CD14-positive monocyte (primary cell): ENCODE data around the gene WDR44. TPM values are rescaled to one million over a fixed set of nuclear protein-coding genes. Genes with fewer than 3 reads are reported as not detected.

Experiments
- DNase-seq, 3 donors: peaks; one replicate each; pipeline ENCODE4 v3.0.0-alpha.2; 2011 to 2022
- H2AFZ ChIP-seq: 2 replicates; pipeline ENCODE4 v1.6.0; 2012; ENCODE audit warnings: mild to moderate bottlenecking, low read depth, low read length, inconsistent platforms; ENCODE audit not compliant: insufficient read depth, poor library complexity, severe bottlenecking
- H3K27ac ChIP-seq, 2 donors: 1 replicate in 1 of 2; 2 replicates in 1 of 2; pipeline ENCODE4 v1.5.1; 2012 to 2013; ENCODE audit warnings: low read length in 2 of 2, control low read depth in 1 of 2, inconsistent platforms in 1 of 2, low read depth in 1 of 2, mild to moderate bottlenecking in 1 of 2
- H3K27me3 ChIP-seq, 2 donors: one replicate each; pipeline versions ENCODE4 v1.6.0 to v1.6.1; 2011 to 2013; ENCODE audit warnings: low read length in 2 of 2; ENCODE audit not compliant: control insufficient read depth in 2 of 2, insufficient read depth in 2 of 2
- H3K36me3 ChIP-seq, 2 donors: replicated peaks in 1 of 2; 1 replicate in 1 of 2; 2 replicates in 1 of 2; pipeline versions ENCODE4 v1.5.1 to v1.6.1; 2012 to 2013; ENCODE audit warnings: low read length in 2 of 2, control low read depth in 1 of 2, inconsistent platforms in 1 of 2, mild to moderate bottlenecking in 1 of 2; ENCODE audit not compliant: insufficient read depth in 2 of 2, control insufficient read depth in 1 of 2
- H3K4me1 ChIP-seq, 2 donors: 1 replicate in 1 of 2; 2 replicates in 1 of 2; pipeline versions ENCODE4 v1.5.1 to v1.6.1; 2012 to 2013; ENCODE audit warnings: low read length in 2 of 2, control low read depth in 1 of 2, inconsistent platforms in 1 of 2, mild to moderate bottlenecking in 1 of 2, moderate library complexity in 1 of 2; ENCODE audit not compliant: insufficient read depth in 2 of 2, control insufficient read depth in 1 of 2
- H3K4me2 ChIP-seq: replicated peaks from 2 replicates; pipeline ENCODE3; 2012; ENCODE audit warnings: low read length, moderate library complexity, mild to moderate bottlenecking; ENCODE audit not compliant: poor library complexity, severe bottlenecking; ENCODE audit errors: extremely low read depth
- H3K4me3 ChIP-seq, 3 experiments: fragments of 200-600 bp in 1 of 3; sonication (generic) in 1 of 3; replicated peaks in 1 of 3; 1 replicate in 2 of 3; 2 replicates in 1 of 3; pipeline ENCODE4 v1.5.1; 2011 to 2013; ENCODE audit warnings: low read length in 3 of 3, mild to moderate bottlenecking in 3 of 3, control low read depth in 2 of 3, low read depth in 2 of 3, inconsistent platforms in 1 of 3, moderate library complexity in 1 of 3
- H3K79me2 ChIP-seq: 2 replicates; pipeline ENCODE4 v1.6.0; 2012; ENCODE audit warnings: mild to moderate bottlenecking, control low read depth, inconsistent platforms, low read length, moderate library complexity; ENCODE audit not compliant: insufficient read depth
- H3K9ac ChIP-seq: 2 replicates; pipeline ENCODE4 v1.6.0; 2017; ENCODE audit warnings: low read length, mild to moderate bottlenecking; ENCODE audit not compliant: insufficient read depth, poor library complexity, severe bottlenecking
- H3K9me3 ChIP-seq, 2 donors: replicated peaks in 1 of 2; 1 replicate in 1 of 2; 2 replicates in 1 of 2; pipeline versions ENCODE4 v1.5.1 to v1.6.1; 2012 to 2013; ENCODE audit warnings: low read length in 2 of 2, control low read depth in 1 of 2; ENCODE audit not compliant: control insufficient read depth in 1 of 2, insufficient read depth in 1 of 2
- H4K20me1 ChIP-seq: 2 replicates; pipeline ENCODE4 v1.6.0; 2012; ENCODE audit warnings: mild to moderate bottlenecking, low read length, control low read depth, moderate library complexity; ENCODE audit not compliant: insufficient read depth
- H3K27ac Mint-ChIP-seq, 7 donors: one replicate each; pipeline ENCODE4 v1.8.0; 2020; ENCODE audit warnings: mild to moderate bottlenecking in 7 of 7, mixed read lengths in 7 of 7, moderate library complexity in 6 of 7, inconsistent platforms in 2 of 7
- H3K27me3 Mint-ChIP-seq, 3 donors: one replicate each; pipeline ENCODE4 v1.8.0; 2021 to 2022; ENCODE audit warnings: low read depth in 3 of 3, mild to moderate bottlenecking in 3 of 3, mixed read lengths in 3 of 3, moderate library complexity in 3 of 3, inconsistent platforms in 1 of 3
- H3K36me3 Mint-ChIP-seq, 2 donors: one replicate each; pipeline ENCODE4 v1.8.0; 2020; ENCODE audit warnings: mixed read lengths in 2 of 2, inconsistent platforms in 1 of 2, mild to moderate bottlenecking in 1 of 2
- H3K4me1 Mint-ChIP-seq: one replicate; pipeline ENCODE4 v1.8.0; 2020; ENCODE audit warnings: mild to moderate bottlenecking, mixed read lengths
- H3K4me3 Mint-ChIP-seq, 2 donors: one replicate each; pipeline ENCODE4 v1.8.0; 2020; ENCODE audit warnings: mild to moderate bottlenecking in 2 of 2, mixed read lengths in 2 of 2, moderate library complexity in 1 of 2
- H3K9me3 Mint-ChIP-seq, 7 donors: one replicate each; pipeline ENCODE4 v1.8.0; 2020 to 2022; ENCODE audit warnings: mixed read lengths in 7 of 7, mild to moderate bottlenecking in 6 of 7, moderate library complexity in 6 of 7, inconsistent platforms in 2 of 7
- WGBS: methylation state at CpG from one replicate; pipeline ENCODE4 v1.1.5; 2013; ENCODE audit warnings: missing lambda C conversion rate; ENCODE audit not compliant: insufficient coverage; 5-methylcytosine and 5-hydroxymethylcytosine counted together
- intact Hi-C, 2 donors: fragments of 100-400 bp; cut with micrococcal nuclease; formaldehyde crosslinking; loops; one replicate each; pipeline versions ENCODE4 v1.15.0 to v1.15.1; 2023
- polyA plus RNA-seq, 3 donors: library from polyadenylated mRNA; depleted of rRNA in 1 of 3; unstranded in 2 of 3; stranded (reverse) in 1 of 3; fragments of 300-500 nt in 2 of 3; fragments of >200 nt in 1 of 3; fragmentation: Illumina TruSeq in 2 of 3; gene quantifications; 1 replicate in 2 of 3; 2 replicates in 1 of 3; pipeline ENCODE4 v1.2.3, GENCODE V29; 2012 to 2021
- TF ChIP-seq, protein P1 (sequence below): fragments of 200-600 bp; IDR thresholded peaks from one replicate; pipeline ENCODE4 v1.8.0; 2022; ENCODE audit warnings: antibody characterized with exemption, mild to moderate bottlenecking

The WDR44 gene
- polyA plus RNA-seq, 3 donors: 5.1 to 7.1 (median 5.5) TPM

DNA sequence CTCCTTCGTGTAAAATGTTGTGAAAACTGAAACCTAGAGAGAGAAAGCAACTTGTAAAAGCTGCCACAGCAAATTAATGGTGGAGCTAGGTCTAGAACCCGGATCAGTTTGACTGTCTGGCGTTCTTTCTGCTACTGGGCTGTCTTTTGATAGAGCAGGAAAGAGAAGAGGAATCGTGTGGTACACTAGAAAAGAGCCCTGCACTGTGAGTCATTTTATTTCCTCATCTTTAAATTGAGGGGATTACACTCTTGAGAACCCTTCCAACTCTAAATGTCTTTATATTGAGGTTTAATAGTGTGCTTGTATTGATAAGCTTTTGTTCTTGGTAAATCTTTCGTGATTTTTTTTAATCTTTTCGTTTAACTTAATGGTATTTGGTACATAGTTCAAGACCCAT is 4.3 kb downstream of the WDR44 start:
- H3K4me3 Mint-ChIP-seq: peak overlapping the region in 1 of 2 donors; percentile 4
- peaks cover 33 to 48% of the 10 kb centered on the region in 2 donors for H3K4me1 ChIP-seq
- peaks cover 54% of the 10 kb centered on the region for H3K4me1 Mint-ChIP-seq
- peaks cover 76% of the 10 kb centered on the region for H3K79me2 ChIP-seq
- intact Hi-C loops: no loop called here
- no peaks in the 10 kb centered on the region for H3K27me3 ChIP-seq
- TF ChIP-seq, protein P1, sequence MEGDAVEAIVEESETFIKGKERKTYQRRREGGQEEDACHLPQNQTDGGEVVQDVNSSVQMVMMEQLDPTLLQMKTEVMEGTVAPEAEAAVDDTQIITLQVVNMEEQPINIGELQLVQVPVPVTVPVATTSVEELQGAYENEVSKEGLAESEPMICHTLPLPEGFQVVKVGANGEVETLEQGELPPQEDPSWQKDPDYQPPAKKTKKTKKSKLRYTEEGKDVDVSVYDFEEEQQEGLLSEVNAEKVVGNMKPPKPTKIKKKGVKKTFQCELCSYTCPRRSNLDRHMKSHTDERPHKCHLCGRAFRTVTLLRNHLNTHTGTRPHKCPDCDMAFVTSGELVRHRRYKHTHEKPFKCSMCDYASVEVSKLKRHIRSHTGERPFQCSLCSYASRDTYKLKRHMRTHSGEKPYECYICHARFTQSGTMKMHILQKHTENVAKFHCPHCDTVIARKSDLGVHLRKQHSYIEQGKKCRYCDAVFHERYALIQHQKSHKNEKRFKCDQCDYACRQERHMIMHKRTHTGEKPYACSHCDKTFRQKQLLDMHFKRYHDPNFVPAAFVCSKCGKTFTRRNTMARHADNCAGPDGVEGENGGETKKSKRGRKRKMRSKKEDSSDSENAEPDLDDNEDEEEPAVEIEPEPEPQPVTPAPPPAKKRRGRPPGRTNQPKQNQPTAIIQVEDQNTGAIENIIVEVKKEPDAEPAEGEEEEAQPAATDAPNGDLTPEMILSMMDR: no peak
- H3K36me3 ChIP-seq: no peaks in the 10 kb centered on the region
- H3K9me3 Mint-ChIP-seq: peaks cover 0 to 12% (median 2%) of the 10 kb centered on the region in 7 donors
- H3K27ac Mint-ChIP-seq: peak overlapping the region; percentile 69 to 87 (median 81)
- no peak overlapping the region for H2AFZ ChIP-seq
- no peaks in the 10 kb centered on the region for H3K9me3 ChIP-seq
- H3K27ac ChIP-seq: peak overlapping the region in 1 of 2 donors; percentile 56
- no peak overlapping the region for H3K9ac ChIP-seq
- peak overlapping the region; percentile 49 for H3K4me2 ChIP-seq
- H3K4me3 ChIP-seq: peak overlapping the region in 1 of 3 experiments; percentile 47
- peak in 2 of 3 donors; percentile 51 to 56 for DNase-seq
- H3K36me3 Mint-ChIP-seq: no peaks in the 10 kb centered on the region
- 0% methylated on average over 1 of the region's 6 CpGs for WGBS
- peaks cover 26% of the 10 kb centered on the region for H4K20me1 ChIP-seq
- H3K27me3 Mint-ChIP-seq: peaks cover 0 to 4% (median 0%) of the 10 kb centered on the region in 3 donors

DNA sequence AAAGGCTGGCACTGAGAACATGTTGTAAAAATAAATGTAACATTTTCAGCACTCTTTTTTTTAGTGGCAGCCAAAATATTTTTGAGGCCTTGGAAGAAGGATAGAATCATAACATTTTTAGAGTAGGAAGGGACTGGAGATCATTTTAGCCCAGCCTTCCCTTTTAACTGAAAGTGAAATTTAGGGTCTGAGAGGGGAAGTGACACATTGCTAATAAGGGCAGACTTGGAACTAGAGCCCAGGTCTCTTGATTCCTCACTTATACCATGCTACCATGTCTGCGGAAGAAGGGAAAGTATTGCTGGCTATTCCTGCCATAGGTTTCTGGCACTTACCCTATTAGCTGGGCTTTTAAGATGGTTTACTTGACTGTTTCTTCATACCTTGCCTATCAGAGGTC is 4.8 kb downstream of the WDR44 start:
- H3K9ac ChIP-seq: no peak overlapping the region
- H3K9me3 Mint-ChIP-seq: peaks cover 0 to 8% (median 2%) of the 10 kb centered on the region in 7 donors
- H3K27ac Mint-ChIP-seq: peak overlapping the region; percentile 69 to 87 (median 81)
- DNase-seq: peak in 2 of 3 donors; percentile 41 to 47
- intact Hi-C loops: no loop called here
- peak overlapping the region; percentile 9 to 47 (median 21) for H3K4me3 ChIP-seq
- no peaks in the 10 kb centered on the region for H3K36me3 ChIP-seq
- H3K9me3 ChIP-seq: no peaks in the 10 kb centered on the region
- peaks cover 57% of the 10 kb centered on the region for H3K4me1 Mint-ChIP-seq
- peaks cover 81% of the 10 kb centered on the region for H3K79me2 ChIP-seq
- H3K4me2 ChIP-seq: peak overlapping the region; percentile 49
- H4K20me1 ChIP-seq: peaks cover 30% of the 10 kb centered on the region
- peaks cover 31 to 46% of the 10 kb centered on the region in 2 donors for H3K4me1 ChIP-seq
- H3K27me3 ChIP-seq: no peaks in the 10 kb centered on the region
- WGBS: no CpG with 5 or more reads among the region's 1 CpG
- no peak overlapping the region for H2AFZ ChIP-seq
- peak overlapping the region in 1 of 2 donors; percentile 56 for H3K27ac ChIP-seq
- peak overlapping the region in 1 of 2 donors; percentile 39 for H3K4me3 Mint-ChIP-seq
- TF ChIP-seq, protein P1: no peak
- H3K36me3 Mint-ChIP-seq: no peaks in the 10 kb centered on the region
- H3K27me3 Mint-ChIP-seq: peaks cover 0 to 4% (median 0%) of the 10 kb centered on the region in 3 donors
